ENCODE data around the gene DGCR6. TPM values are rescaled to one million over a fixed set of nuclear protein-coding genes. Genes with fewer than 3 reads are reported as not detected.
A peak's percentile ranks its signal among the peaks of the same experiment; 100 is the strongest.
"Not testable (repeated sequence)": the region's sequence is repeated elsewhere in the genome, so short reads cannot be mapped to it uniquely, and the experiment has no call there.

DGCR6 gene
- total and polyA plus RNA-seq, 5 experiments from 2014 or later = 0.77 to 7.2 (median 1.5) TPM

DNA sequence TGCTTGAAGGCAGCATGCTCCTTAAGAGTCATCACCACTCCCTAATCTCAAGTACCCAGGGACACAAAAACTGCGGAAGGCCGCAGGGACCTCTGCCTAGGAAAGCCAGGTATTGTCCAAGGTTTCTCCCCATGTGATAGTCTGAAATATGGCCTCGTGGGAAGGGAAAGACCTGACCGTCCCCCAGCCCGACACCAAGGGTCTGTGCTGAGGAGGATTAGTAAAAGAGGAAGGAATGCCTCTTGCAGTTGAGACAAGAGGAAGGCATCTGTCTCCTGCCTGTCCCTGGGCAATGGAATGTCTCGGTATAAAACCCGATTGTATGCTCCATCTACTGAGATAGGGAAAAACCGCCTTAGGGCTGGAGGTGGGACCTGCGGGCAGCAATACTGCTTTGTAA, 41.0 kb downstream of the DGCR6 start:
- H3K27ac Mint-ChIP-seq, H3K4me1 Mint-ChIP-seq, H3K9me3 Mint-ChIP-seq, H3K4me3 Mint-ChIP-seq, DNase-seq, H3K36me3 Mint-ChIP-seq, POLR2A ChIA-PET, ATAC-seq: not testable (repeated sequence)
- peaks cover 13 to 27% (median 23%) of the 10 kb centered on the region in 5 donors for H3K27me3 Mint-ChIP-seq

DNA sequence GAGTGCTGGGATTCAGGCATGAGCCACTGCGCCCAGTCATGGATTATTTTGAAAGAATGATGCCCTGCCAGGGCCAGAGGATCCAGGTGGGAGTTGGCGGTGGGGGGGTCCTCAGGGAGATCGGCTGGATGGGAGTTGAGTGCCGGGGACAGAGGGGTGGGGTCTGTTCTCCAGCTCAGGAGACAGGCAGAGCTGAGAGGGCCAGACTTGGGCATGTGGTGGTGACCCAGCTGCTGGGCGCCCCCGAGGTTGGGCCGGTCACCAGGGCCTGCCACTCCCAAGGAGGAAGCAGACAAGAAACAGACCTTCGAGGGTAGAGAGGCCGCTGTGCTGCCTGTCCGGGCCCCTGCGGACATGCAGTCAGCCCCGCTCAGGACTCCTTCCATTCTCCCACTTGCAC, 41.8 kb downstream of the DGCR6 start:
- no peaks in the 10 kb centered on the region for H3K36me3 Mint-ChIP-seq
- H3K27ac Mint-ChIP-seq = no peak overlapping the region
- no peaks in the 10 kb centered on the region for H3K9me3 Mint-ChIP-seq
- DNase-seq (peak in 1 of 10 donors; percentile 11), ATAC-seq (no peak)
- H3K4me1 Mint-ChIP-seq = no peaks in the 10 kb centered on the region
- POLR2A ChIA-PET = no interaction called here
- no peak overlapping the region for H3K4me3 Mint-ChIP-seq
- peaks cover 13 to 27% (median 23%) of the 10 kb centered on the region in 5 donors for H3K27me3 Mint-ChIP-seq

DNA sequence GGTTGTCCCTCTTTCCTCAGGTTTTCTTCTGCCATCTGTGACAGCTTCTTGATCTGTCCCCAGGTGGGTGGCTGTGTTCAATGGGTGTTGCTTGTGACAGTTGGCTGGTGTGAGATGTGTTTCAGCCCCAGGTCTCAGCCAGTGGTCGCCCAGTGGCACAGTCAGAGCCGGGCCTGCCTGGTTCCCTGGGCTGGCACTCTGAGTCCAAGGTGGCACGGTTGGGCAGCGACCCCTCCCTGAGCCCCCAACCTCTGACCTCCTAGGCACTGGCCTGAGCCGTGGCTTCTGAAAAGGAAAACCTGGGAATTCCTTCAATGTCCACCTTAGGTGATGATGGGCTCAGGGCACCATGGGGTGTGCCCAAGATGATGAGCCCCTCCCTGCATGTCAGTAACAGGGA, 44.0 kb downstream of the DGCR6 start:
- POLR2A ChIA-PET = no interaction called here
- ATAC-seq (no peak), DNase-seq (no peak)
- Mint-ChIP-seq H3K9me3 (no peaks in the 10 kb centered on the region), H3K36me3 (no peaks in the 10 kb centered on the region), H3K4me1 (no peaks in the 10 kb centered on the region), H3K27ac (no peak overlapping the region), H3K27me3 (peaks cover 13 to 29% (median 23%) of the 10 kb centered on the region in 5 donors), H3K4me3 (no peak overlapping the region)

DNA sequence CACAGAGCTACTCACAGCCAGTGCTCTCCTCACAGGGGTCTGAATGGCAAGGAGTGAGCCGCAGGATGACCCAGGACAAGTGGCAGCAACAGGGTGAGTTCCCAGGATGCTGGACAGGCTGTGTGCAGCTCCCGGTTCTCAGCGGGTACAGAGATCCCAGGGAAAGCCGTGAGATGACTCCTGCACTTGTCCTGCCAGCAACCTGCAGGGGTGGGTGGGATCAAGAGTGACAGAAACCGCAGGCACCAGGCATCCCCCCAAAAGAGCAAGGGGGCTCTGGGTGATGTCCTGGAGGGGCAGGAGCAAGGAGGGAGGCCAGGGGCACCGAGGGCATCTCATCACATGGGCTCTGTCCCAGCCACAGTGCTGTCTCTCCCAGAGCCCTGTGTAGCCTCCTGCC, 45.9 kb downstream of the DGCR6 start:
- Mint-ChIP-seq H3K27me3 (peaks cover 13 to 32% (median 26%) of the 10 kb centered on the region in 5 donors), H3K4me1 (peaks cover 0 to 2% (median under 1%) of the 10 kb centered on the region in 4 donors), H3K36me3 (no peaks in the 10 kb centered on the region), H3K4me3 (no peak overlapping the region), H3K27ac (no peak overlapping the region), H3K9me3 (no peaks in the 10 kb centered on the region)
- DNase-seq (peak in 1 of 10 donors; percentile 26), ATAC-seq (no peak)
- POLR2A ChIA-PET = no interaction called here

DNA sequence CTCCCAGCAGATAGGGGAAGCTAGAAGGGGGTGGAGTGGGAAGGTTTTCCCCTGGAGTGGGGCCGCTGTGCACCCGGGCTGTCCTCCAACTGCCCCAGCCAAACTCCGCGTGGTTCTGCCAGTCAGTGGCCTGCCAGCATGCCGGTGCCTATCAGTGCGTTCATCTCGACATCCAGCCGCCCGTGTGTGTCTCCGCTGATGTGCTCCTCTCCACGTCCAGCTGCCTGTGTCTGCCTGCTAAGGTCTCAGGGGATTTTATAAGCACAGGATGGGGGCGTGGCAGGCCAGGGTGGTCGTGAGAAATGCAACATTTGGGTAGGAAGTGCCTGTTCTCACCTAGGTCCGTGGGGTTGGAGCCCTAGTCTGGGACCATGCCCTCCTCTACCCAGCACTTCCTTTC, 47.0 kb downstream of the DGCR6 start:
- H3K27me3 Mint-ChIP-seq = peaks cover 12 to 26% (median 21%) of the 10 kb centered on the region in 5 donors
- H3K9me3 Mint-ChIP-seq, H3K27ac Mint-ChIP-seq, ATAC-seq, H3K36me3 Mint-ChIP-seq, H3K4me3 Mint-ChIP-seq, POLR2A ChIA-PET, H3K4me1 Mint-ChIP-seq: not testable (repeated sequence)
- DNase-seq = peak in 1 of 10 donors; percentile 6

DNA sequence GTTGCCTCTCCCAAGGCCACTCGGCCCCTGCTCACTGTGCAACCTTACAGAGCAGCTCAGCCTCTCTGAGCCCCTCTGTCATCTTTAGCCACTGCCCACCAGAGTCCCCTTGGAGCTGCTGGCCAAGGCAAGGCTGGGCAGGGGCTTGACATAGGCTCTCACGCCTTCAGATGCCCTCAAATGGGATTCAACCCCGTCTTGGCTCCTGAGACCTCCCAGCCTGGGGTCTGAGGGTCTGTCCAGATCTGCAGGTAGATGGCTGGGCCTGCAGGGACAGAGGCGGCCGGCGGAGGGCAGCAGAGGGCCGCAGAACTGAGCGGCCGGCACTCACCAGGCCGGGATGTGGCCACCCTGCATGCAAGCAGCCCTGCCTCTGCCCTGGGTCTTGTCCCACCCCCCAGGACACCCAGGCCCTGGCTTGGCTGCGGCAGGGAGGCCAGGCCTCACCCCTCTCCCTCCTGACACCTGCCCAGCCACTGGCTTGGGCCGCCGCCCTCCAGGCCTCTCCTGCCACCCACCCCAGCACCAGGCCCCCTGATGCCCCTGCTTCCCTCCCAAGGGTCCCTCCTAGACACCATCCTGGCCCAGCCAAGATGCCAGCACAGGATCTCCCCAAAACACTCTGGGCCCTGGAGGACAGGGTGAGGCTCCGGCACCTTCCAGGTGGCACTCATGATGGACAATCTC, 48.3 kb downstream of the DGCR6 start:
- H3K36me3 Mint-ChIP-seq, H3K4me3 Mint-ChIP-seq, H3K9me3 Mint-ChIP-seq, H3K27ac Mint-ChIP-seq, H3K4me1 Mint-ChIP-seq, POLR2A ChIA-PET: not testable (repeated sequence)
- peaks cover 6 to 23% (median 13%) of the 10 kb centered on the region in 5 donors for H3K27me3 Mint-ChIP-seq
- ATAC-seq (peak; percentile 68 to 79), DNase-seq (peak in 9 of 10 donors; percentile 23 to 64 (median 45))

DNA sequence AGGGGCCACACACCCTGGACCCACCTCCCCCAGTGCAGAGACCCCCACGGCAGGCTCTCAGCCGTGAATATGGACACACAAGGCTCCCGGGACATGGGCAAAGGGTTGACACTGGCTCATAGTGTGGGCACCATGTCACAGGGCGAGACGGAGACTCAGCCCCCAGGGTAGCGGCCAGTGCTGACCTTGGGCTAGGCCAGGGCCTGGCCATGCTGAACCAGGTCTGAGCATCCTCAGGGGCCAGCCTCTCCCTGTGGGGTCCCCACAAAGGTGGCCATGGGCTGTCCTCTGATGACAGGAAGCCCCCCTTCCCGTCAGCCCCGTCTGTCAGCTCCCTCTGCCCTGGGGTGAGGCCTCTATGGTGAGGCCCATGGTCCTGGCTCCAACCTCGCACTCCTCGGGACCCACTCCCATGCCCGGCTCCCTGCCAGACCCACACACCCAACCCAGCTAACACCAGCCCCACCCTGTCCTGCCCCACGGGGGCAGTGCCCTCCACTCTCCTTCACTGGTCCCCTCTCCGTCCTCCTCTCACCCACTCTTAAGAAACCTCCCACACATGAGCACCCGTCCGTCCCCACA, 49.0 kb downstream of the DGCR6 start:
- DNase-seq = peak in 2 of 10 donors; percentile 14 to 32
- Mint-ChIP-seq H3K36me3 (no peaks in the 10 kb centered on the region), H3K27ac (no peak overlapping the region), H3K4me3 (no peak overlapping the region), H3K27me3 (peaks cover 3 to 20% (median 7%) of the 10 kb centered on the region in 5 donors), H3K9me3 (no peaks in the 10 kb centered on the region), H3K4me1 (peaks cover 2 to 6% (median 4%) of the 10 kb centered on the region in 4 donors)
- POLR2A ChIA-PET = no interaction called here
- no peak for ATAC-seq

DNA sequence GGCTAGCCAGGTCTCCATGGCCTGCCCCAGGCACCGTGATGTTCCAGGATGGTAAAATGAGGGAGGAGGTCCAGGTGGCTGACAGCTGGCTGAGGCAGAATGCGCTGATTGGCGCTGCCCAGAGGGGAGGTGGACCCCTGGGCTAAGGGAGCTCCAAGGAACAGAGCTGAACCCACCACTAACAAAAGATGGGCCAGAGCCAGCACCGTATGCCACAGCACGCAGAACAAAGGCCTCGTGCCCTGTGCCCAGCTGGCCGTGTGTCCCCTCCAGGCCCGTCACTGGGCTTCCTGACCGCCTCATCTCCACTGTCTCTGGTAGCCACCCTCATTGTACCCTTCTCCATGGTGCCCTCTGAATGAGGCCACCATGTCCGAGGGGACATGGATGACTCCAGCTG, 49.6 kb downstream of the DGCR6 start:
- Mint-ChIP-seq H3K27ac (no peak overlapping the region), H3K4me1 (peaks cover 2 to 6% (median 4%) of the 10 kb centered on the region in 4 donors), H3K4me3 (no peak overlapping the region), H3K36me3 (no peaks in the 10 kb centered on the region), H3K9me3 (no peaks in the 10 kb centered on the region), H3K27me3 (peaks cover 0 to 16% (median 3%) of the 10 kb centered on the region in 5 donors)
- DNase-seq = peak in 1 of 10 donors; percentile 49
- POLR2A ChIA-PET = no interaction called here
- ATAC-seq = no peak

DNA sequence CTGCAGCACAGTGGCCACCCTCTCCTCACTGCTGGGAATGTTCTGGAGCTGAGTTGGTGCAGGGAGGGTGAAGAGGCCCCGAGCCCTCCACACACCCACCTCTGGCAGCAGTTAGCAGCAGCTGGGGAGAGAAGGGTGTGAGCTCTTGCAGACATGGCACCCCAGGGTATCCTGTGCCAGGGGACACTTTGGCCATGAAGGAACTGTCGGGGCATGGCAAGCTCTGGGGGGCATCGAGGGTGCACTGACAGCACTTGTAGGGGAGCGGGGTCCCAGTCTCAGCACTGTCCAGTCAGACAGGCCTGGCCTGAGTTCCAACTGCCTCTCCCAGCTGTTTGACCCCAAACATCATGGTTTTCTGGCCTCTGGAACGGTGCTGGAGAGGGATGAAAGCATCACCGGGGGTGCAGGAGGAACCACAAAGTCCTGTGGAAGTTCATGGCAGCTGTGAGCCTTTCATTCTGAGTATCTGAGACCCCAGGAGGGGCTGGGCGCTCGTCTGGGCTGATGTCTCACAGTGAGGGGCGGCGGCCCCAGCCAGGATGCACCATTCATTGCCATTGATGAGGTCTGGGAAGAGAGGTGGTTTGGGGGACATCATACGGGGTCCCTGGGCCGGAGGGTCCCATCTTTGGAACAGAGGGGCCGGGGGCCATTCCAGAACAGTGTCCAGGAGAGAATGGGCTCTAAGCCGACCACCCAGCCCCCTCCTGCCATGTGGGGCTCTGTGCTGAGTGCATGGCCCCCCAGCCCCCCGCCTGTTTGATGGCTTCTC, 50.2 kb downstream of the DGCR6 start:
- peaks cover 0 to 14% (median 1%) of the 10 kb centered on the region in 5 donors for H3K27me3 Mint-ChIP-seq
- H3K36me3 Mint-ChIP-seq, H3K4me3 Mint-ChIP-seq, H3K27ac Mint-ChIP-seq, H3K9me3 Mint-ChIP-seq, ATAC-seq, POLR2A ChIA-PET, H3K4me1 Mint-ChIP-seq: not testable (repeated sequence)
- peak in 1 of 10 donors; percentile 47 for DNase-seq

DNA sequence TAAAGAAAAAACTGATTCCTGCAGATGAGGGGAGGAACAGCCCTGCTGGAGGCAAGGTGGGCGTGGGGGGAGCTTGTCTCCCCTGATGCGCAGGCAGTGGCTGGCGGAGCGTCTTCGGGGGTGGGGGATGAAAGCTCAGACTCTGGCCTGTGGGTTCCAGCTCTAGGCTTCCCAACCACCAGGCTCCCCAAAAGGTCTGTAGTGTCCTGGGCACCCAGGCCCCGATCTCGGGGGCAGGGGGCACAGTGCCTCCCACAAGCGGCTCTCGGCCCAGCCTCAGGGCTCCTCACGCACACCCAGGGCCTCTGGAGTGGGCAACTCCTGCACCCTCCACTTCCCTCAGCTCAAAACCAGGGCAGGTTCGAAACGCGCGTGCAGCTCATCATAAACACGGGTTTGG, 50.8 kb downstream of the DGCR6 start:
- H3K27ac Mint-ChIP-seq, DNase-seq, POLR2A ChIA-PET, H3K4me3 Mint-ChIP-seq, ATAC-seq, H3K9me3 Mint-ChIP-seq, H3K4me1 Mint-ChIP-seq, H3K36me3 Mint-ChIP-seq: not testable (repeated sequence)
- H3K27me3 Mint-ChIP-seq = peaks cover 0 to 11% (median 0%) of the 10 kb centered on the region in 5 donors

DNA sequence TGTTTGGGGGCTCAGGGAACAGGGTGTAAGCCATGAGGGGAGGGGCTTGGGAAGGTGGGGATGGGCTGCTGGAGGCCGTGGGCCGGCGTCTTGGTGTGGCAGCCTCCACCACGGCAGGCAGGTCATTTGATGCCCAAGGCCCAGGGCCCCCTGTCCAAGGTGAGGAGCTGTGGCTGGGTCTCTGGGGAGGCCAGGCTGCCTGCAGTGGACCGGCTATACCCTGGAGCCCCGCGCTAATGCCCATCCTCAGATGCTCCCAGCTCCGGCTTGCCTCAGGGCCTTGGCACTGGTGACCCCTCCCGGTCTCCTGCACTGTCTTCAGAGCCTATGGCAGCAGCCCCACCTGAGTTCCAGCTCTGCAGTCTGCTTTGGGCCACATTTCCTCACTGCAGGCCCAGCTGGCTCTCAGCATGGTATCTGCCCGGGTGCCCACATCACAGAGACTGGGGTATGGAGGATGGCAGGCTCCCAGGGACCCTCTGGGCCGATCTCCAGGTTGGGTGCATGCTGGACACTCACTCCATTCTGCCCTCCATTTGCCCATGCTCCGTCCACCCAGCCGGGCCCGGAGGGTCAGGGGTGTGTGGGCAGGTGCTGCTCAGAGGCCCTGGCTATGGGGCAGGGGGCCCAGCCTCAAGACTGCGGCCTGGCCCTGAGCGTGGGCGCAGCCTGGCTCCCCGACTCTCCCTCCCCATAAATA, 51.7 kb downstream of the DGCR6 start:
- H3K27ac Mint-ChIP-seq, POLR2A ChIA-PET, ATAC-seq, H3K9me3 Mint-ChIP-seq, H3K4me1 Mint-ChIP-seq, H3K36me3 Mint-ChIP-seq, H3K4me3 Mint-ChIP-seq: not testable (repeated sequence)
- H3K27me3 Mint-ChIP-seq = peaks cover 0 to 11% (median 0%) of the 10 kb centered on the region in 5 donors
- peak in 1 of 10 donors; percentile 40 for DNase-seq

DNA sequence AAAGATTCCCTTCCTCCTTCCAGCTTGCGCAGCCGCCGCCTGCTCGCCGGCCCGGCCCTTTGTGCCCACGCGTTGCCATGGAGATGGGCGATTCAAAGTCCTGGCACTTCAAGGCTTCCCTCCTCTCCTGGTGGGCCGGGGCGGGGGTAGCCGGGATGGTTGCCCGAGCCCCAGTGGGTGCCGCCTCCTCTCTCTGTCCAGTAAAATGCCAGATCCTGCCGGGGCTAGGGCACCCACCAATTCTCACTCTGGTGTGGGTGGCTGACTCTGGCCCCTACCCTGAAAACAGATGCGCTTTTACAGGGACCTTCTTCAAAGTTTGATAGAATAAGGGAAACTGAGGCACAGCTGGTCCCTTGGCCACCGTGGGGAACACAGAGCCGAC, 52.2 kb downstream of the DGCR6 start:
- H3K27ac Mint-ChIP-seq, H3K36me3 Mint-ChIP-seq, H3K4me1 Mint-ChIP-seq, H3K27me3 Mint-ChIP-seq, DNase-seq, POLR2A ChIA-PET, ATAC-seq, H3K9me3 Mint-ChIP-seq: not testable (repeated sequence)
- peak overlapping the region in 1 of 10 donors; percentile 11 for H3K4me3 Mint-ChIP-seq

DNA sequence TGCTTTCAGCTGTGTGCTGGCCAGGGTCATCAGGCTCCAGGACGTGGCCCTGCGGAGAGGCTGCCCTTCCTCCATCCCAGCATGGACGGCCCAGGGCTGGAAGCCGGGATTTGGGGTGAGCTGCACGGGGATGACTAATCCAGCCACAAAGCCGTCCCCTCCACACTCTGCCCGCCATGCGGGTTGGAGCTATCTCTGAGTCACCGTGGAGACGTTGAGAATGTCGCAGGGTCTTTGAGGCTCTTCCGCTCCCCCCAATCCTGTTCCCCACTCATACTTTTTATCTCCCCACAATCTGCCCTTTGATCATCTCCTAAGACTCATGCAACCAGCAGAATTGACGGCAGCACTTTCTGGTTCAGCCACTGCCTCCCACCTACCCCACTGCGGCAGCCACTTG, 52.6 kb downstream of the DGCR6 start:
- H3K4me1 Mint-ChIP-seq, POLR2A ChIA-PET, H3K36me3 Mint-ChIP-seq, H3K27me3 Mint-ChIP-seq, H3K9me3 Mint-ChIP-seq: not testable (repeated sequence)
- DNase-seq (peak in 3 of 10 donors; percentile 15 to 31 (median 17)), ATAC-seq (peak; percentile 56 to 72)
- H3K27ac Mint-ChIP-seq = peak overlapping the region in 2 of 10 donors; percentile 16 to 45
- peak overlapping the region in 2 of 10 donors; percentile 11 to 53 for H3K4me3 Mint-ChIP-seq
